ENCODE data around the gene RBBP8NL. TPM values are rescaled to one million over a fixed set of nuclear protein-coding genes. Genes with fewer than 3 reads are reported as not detected.

Gene RBBP8NL
- total and polyA plus RNA-seq, 2 of the 8 experiments (the other 6 are each of a cell fraction or from before 2014, with no cell fraction given), result 0.43 to 0.48 TPM

- H3K9ac ChIP-seq (replicated peaks in 1 of 4; ENCODE audit: extremely low read depth in 1 of 4, low read depth in 3 of 4, low read length in 3 of 4), result no peak overlapping the region; a peak in 1 of 7 replicates
- no peak overlapping the region for H3K14ac ChIP-seq (ENCODE audit: insufficient read length)
- H3K18ac ChIP-seq (ENCODE audit: extremely low read depth, low read length), result no peak overlapping the region; the same call in 1 of the 2 replicates
- whole genome bisulfite sequencing, 2 experiments (ENCODE audit: extremely low coverage in 1 of 2, insufficient coverage in 1 of 2, insufficient read length in 1 of 2, insufficient replicate concordance in 2 of 2, low coverage in 1 of 2, low lambda C conversion rate in 2 of 2, missing lambda C conversion rate in 1 of 2), result 90% methylated on average over 23 of the region's 23 CpGs; no CpG with 5 or more reads in 1 of the 2 experiments
- H3K4me1 ChIP-seq (replicated peaks in 1 of 4; ENCODE audit: control insufficient read depth in 3 of 4, insufficient read depth in 4 of 4, low read length in 3 of 4), result peaks cover 0 to 38% (median 28%) of the 10 kb centered on the region in 4 experiments; a peak in 6 of 7 replicates
- ChIA-PET CTCF (ENCODE audit: partially characterized antibody) (interaction anchor here (0.5 to 10.8 kb wide), 9 partner anchors 8 to 187 kb away, joined by 3 to 104 read pairs (median 4); no protein-coding TSS in a partner anchor), POLR2A (ENCODE audit: partially characterized antibody) (interaction anchor here (1.1 kb wide), 1 partner anchor 16 kb away, joined by 3 read pairs; no protein-coding TSS in a partner anchor)
- H2BK5ac ChIP-seq (ENCODE audit: low read depth, low read length), result peak overlapping the region; percentile 60; the same call in 1 of the 2 replicates
- H3K79me1 ChIP-seq (ENCODE audit: low read depth, low read length), result no peaks in the 10 kb centered on the region
- H3K27ac ChIP-seq (ENCODE audit: low read depth, low read length), result no peak overlapping the region
- H2BK15ac ChIP-seq (ENCODE audit: low read length), result peak overlapping the region; percentile 81; the same call in 1 of the 2 replicates
- H4K5ac ChIP-seq (ENCODE audit: insufficient read length, low read depth, low read length), result no peak overlapping the region
- no peak overlapping the region for H3K4ac ChIP-seq (replicated peaks; ENCODE audit: insufficient read length, low read depth, low read length)
- H3K4me3 ChIP-seq (ENCODE audit: extremely low read depth in 1 of 4, insufficient read depth in 2 of 4, low read depth in 3 of 4, low read length in 4 of 4), result no peak overlapping the region
- no peaks in the 10 kb centered on the region for H3K79me2 ChIP-seq (ENCODE audit: control insufficient read depth in 1 of 2, insufficient read depth in 2 of 2, low read length in 2 of 2)
- H3K23ac ChIP-seq (ENCODE audit: insufficient read length), result no peak overlapping the region
- peak overlapping the region; percentile 35 for H4K91ac ChIP-seq (replicated peaks; ENCODE audit: insufficient read length, low read length)
- no peak overlapping the region for H3K4me2 ChIP-seq (ENCODE audit: insufficient read depth in 1 of 2, low read depth in 2 of 2, low read length in 2 of 2)
- peak overlapping the region; percentile 70; the same call in 1 of the 2 replicates for H4K8ac ChIP-seq (ENCODE audit: extremely low read depth, insufficient read depth, low read length)
- H3K56ac ChIP-seq (replicated peaks; ENCODE audit: insufficient read length, low read depth, low read length), result no peak overlapping the region
- no peak overlapping the region; the same call in 1 of the 2 replicates for H2AK5ac ChIP-seq (ENCODE audit: low read depth, low read length)
- H3K23me2 ChIP-seq (ENCODE audit: low read depth, low read length), result peaks cover 3% of the 10 kb centered on the region
- peak overlapping the region; percentile 48; the same call in 1 of the 2 replicates for H2BK20ac ChIP-seq (ENCODE audit: low read length)
- no peaks in the 10 kb centered on the region for H3K9me3 ChIP-seq (ENCODE audit: insufficient read depth in 2 of 2, low read depth in 1 of 2, low read length in 1 of 2)
- peak overlapping the region; percentile 98; the same call in 1 of the 2 replicates for H2BK12ac ChIP-seq (ENCODE audit: low read depth, low read length)
- DNase-seq (ENCODE audit: low read depth in 1 of 2, low spot score in 2 of 2), result no peak
- FAIRE-seq, result no peak
- H3K36me3 ChIP-seq (ENCODE audit: control insufficient read depth in 2 of 4, insufficient read depth in 4 of 4, low read length in 3 of 4), result no peaks in the 10 kb centered on the region
- H3K27me3 ChIP-seq (replicated peaks in 1 of 4; ENCODE audit: control insufficient read depth in 3 of 4, extremely low read depth in 1 of 4, insufficient read depth in 3 of 4, low read length in 3 of 4), result peaks cover 0 to 2% (median 0%) of the 10 kb centered on the region in 4 experiments; a peak in 1 of 7 replicates
- H4K20me1 ChIP-seq (replicated peaks in 1 of 2; ENCODE audit: control insufficient read depth in 1 of 2, insufficient read depth in 2 of 2, low read length in 2 of 2), result no peaks in the 10 kb centered on the region
- no peak overlapping the region for H2BK120ac ChIP-seq (replicated peaks; ENCODE audit: low read depth, low read length)
- H2AFZ ChIP-seq (ENCODE audit: low read length), result no peak overlapping the region
- TF ChIP-seq TAF1 (IDR thresholded peaks at IDR 0.05; ENCODE audit: low read depth, low read length) (no peak), CREB1 (IDR thresholded peaks at IDR 0.05) (no peak), TCF12 (IDR thresholded peaks at IDR 0.05; ENCODE audit: low read depth, low read length) (no peak), PHF8 (conservative IDR thresholded peaks at IDR 0.05; ENCODE audit: low read depth, low read length) (no peak), BRCA1 (IDR thresholded peaks at IDR 0.05; ENCODE audit: low read depth, low read length) (no peak), TBP (IDR thresholded peaks at IDR 0.05; ENCODE audit: low read depth, low read length) (no peak), ASH2L (IDR thresholded peaks at IDR 0.05; ENCODE audit: low read length) (no peak), EP300 (IDR thresholded peaks at IDR 0.05; ENCODE audit: borderline replicate concordance in 1 of 2, low read depth in 2 of 2, low read length in 2 of 2) (no peak), RAD21 (IDR thresholded peaks at IDR 0.05 in 1 of 2, conservative IDR thresholded peaks at IDR 0.05 in 1 of 2; ENCODE audit: low read depth in 2 of 2, low read length in 2 of 2) (no peak), YY1 (IDR thresholded peaks at IDR 0.05; ENCODE audit: low read depth, low read length) (no peak), MAFK (IDR thresholded peaks at IDR 0.05; ENCODE audit: low read depth, low read length) (no peak), SP4 (IDR thresholded peaks at IDR 0.05; ENCODE audit: low read length) (no peak)
These were observed 2.3 kb upstream of the RBBP8NL start for GRCh38 chr20:62429455-62430310.

Measured in H1 (cell line).